ENCODE measurements around the gene ZPBP.

Gene ZPBP

DNA sequence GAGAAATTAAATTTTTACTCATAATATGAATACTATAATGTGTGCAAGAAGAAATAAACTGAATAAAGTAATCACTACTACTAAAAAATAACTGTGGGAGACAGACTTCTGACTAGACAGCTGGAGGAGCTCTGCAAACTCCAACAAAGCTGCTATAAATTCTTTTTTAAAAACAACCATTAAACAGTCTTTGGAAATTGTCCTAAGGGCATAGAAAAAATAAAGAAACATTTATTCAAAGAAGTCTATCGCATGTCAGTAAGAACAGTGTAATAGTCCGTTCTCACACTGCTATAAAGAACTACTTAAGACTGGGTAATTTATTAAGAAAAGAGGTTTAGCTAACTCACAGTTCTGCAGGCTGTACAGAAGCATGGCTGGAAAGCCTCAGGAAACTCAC, 56.0 kb downstream of the ZPBP start:
- no peak for DNase-seq

DNA sequence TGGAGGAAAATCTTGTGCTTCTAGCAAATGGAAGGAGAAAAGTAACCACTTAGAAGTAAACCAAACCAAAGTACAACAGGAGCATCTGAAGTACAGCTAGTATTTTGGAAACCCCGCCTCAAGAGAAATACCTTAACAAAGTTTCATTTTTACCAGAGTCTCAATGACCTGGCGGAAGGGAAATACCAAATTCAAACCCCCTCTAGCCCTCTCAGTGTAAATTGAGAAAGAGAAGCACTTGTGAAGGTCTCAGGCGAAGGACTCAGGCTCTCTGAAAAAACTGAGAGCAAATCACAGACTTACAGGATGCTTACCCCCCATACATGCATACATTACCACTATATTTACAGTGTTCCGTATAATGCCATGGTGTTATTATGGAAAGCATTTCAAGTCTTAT, 70.1 kb downstream of the ZPBP start:
- DNase-seq, result no peak

DNA sequence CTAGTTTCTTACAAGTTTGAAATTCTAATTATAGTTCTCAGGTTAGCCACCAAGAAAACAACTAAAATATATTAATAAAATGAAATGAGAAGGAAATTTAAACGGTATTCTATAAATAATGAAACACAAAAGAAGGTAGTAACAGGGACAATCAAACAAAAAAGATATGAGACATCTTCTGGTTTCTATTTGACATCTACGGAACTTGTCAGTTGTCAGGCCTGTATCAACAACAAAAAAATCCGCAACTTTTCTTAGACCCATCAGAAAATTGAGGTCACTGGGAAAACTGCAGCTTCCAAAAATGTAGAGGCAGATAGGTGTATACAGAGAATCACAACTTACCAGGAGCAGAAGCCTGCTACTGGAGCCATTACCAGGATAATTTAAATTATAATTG, 70.6 kb downstream of the ZPBP start:
- no peak for DNase-seq

DNA sequence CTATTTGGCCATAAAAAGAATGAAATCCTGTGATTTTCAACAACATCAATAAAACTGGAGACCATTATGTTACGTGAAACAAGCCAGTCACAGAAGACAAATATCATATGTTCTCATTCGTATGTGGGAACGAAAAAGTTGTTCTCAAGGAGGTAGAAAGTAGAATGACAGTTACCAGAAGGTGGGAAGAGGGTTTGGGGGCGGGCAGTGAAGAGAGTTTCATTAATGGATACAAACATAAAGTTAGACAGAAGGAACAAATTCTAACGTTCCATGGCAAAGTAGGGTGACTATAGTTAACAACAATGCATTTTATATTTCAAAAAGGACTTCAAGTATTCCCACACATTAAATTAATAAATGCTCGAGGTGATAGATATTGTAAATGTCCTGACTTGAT, 97.4 kb downstream of the ZPBP start:
- DNase-seq, result no peak

DNA sequence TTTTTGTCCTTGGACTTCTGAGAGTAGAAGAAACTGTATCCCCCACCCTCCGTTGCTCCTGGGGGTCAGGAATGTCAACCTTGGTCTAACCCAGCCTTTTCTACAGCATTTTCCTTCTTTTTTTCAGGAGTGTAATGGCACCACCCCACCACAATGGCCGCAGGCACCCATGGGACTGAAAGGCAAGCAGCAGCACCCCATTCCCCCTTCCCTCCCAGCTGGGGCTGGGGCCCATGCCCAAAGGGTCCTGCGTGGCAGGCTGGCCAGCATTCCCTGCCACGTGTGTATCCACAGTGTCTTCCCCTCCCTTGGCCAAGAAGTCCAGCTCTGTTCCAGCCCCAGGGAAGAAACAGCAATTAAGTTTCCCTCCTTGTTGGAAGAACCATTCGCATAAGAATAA, 106.9 kb downstream of the ZPBP start:
- DNase-seq, result no peak

DNA sequence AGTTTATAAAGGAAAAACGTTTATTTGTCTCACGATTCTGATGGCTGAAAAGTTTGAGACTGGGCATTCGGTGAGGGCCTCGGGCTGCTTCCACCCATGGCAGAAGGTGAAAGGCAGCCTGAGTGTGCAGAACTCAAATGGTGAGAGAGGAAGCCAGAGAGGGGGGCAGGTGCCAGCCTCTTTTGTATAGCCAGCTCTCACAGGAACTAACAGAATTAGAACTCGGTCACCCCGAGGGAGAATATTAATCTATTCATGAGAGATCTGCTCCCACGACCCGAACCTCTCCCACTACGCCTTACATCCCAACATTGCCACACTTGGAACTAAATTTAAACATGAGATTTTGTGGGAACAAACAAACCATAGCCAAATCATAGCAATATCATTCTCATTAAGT, 112.6 kb downstream of the ZPBP start:
- DNase-seq, result no peak

DNA sequence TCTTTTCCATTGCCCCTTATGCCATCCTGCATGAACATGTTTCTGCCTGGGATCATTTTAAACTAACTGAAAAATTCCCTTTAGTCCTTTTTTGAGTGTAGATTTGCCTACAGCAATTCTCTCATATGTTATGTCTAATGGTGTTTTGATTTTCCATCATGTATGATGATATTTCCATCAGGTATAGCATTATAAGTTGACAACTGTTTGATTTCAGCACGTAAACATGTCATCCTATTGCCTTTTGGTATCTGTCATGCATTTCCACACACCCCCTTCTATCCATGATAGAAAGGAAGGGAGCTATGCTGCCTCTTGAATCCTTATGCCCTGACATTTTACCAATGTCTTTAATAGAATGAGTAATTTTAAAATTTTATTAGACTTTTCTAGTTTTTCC, 116.8 kb downstream of the ZPBP start:
- no peak for DNase-seq

DNA sequence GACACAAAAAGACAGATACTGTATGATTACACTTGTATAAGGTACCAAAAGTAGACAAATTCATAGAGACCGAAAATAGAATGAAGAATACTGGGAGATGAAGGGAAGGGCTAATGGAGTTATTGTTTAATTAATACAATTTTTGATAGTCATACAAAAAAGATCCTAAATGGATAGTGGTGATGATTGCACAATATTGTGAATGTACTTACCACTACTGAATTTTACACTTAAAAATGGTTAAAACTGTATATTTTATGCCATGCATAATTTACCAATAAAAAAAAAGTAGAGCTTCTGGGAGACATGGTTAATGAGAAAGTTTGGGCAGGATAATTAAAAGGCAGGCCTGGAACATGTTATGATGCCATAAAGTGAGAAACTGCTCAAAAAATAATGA, 119.0 kb downstream of the ZPBP start:
- no peak for DNase-seq

DNA sequence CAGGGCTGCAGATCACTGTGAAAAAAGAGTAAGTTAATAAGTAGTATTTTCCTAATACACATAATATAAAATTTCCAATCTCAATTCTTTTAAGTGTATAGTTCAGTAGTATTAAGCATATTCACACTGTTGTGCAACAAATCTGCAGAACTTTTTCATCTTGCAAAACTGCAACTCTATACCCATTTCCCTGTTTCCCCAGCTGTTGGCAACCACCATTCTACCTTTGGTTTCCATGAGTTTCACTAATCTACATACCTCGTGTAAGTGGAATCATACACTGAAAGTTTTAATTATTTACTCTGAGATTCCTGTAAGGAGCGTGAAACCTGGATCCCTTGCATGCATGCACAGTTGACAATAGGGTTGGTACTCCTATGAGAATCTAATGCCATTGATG, 155.4 kb downstream of the ZPBP start:
- no peak for DNase-seq

DNA sequence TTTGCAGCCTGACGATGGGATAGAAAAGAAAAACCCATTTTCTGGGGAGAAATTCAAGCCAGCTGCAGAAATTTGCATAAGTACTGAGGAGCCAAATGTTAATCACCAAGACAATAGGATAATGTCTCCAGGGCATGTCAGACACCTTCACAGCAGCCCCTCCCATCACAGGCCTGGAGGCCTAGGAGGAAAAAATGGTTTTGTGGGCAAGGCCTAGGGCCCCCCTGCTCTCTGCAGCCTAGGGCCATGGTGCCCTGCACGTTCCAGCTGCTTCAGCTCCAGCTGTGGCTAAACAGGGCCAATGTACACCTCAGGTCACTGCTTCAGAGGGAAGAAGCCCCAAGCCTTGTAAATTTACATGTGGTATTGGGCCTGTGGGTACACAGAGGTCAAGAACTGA, 161.4 kb downstream of the ZPBP start:
- DNase-seq, result no peak

DNA sequence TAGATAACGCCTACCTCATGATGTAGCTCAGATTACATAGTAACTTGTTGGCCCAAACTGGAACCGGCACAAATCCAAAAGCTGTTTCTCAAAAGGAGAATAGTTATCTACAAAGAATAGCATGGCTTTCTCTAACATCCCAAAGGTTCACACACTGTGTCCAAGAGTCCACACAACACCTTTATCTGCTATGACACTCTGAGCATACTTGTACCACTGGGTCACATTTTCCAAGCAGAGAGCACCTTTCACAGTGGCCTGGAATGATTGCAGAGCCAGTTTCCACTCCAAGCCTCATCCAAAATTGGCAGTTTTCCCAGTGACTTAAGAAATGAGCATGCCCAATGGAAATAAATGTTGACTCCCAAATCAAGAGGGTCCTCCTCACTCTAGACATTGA, 164.3 kb downstream of the ZPBP start:
- no peak for DNase-seq

DNA sequence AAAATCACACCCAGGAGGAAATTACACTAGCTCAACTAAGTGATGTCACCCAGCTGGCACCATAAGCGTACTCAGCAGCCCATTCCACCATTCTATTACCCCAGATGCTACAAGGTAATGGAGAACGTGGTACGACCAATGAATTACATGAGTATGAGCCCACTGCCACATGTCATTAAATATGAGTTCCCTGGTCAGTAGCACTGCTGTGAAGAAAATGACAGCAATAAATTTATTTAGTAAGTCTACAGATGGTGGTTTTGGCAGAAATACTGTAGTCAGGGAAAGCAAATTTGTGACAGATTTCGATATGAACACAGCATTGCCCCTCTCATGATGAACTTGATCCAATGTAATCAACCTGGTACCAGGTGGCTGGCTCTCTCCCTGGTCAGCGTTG, 165.4 kb downstream of the ZPBP start:
- DNase-seq, result no peak

DNA sequence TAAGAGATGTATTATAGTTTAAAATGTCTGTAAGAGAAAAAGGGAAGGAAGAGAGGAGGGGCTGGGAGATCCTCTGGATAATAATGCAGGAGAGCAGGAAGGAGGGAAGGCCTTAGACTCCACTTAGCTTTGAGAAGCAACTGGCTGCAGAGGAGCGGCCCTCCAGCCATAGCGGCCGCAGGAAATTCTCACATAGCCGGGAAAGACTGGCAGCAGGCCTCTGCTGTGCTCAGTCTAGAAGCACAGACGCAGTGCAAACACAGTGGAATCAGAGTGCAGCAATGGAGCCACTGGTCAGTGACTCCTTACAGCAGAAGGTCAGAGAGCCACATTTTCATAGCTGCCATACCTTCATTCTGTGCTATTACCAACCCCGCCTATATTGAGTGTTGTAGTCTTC, 166.3 kb downstream of the ZPBP start:
- no peak for DNase-seq

DNA sequence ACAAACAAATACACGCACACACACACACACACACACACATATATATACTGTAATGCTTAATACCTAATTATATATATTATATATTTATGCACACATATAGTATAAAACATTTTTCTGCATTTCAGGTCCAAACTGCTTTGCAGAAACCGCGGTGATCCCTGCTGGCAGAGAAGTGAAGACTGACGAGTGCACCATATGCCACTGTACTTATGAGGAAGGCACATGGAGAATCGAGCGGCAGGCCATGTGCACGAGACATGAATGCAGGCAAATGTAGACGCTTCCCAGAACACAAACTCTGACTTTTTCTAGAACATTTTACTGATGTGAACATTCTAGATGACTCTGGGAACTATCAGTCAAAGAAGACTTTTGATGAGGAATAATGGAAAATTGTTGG, 181.1 kb downstream of the ZPBP start:
- DNase-seq, result no peak

DNA sequence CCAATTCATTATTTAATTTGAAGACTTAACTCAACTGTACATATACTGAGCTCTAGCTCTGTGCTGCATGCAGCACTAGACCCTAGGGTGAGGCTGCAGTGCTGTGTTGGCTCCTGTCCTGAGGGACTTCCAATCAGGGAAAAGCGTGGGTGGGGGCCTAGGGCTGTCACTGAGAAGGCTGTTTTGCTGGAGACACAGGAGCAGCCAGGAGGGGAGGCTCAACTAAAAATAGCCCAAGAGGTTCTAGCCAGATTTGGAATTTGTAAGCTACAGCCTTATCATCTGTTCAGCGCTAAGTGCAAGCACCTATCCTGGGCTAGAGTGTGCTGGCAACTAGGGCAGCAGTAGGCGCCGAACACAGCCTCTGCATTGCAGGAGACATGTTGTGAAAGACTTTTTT, 198.5 kb downstream of the ZPBP start:
- DNase-seq, result no peak

DNA sequence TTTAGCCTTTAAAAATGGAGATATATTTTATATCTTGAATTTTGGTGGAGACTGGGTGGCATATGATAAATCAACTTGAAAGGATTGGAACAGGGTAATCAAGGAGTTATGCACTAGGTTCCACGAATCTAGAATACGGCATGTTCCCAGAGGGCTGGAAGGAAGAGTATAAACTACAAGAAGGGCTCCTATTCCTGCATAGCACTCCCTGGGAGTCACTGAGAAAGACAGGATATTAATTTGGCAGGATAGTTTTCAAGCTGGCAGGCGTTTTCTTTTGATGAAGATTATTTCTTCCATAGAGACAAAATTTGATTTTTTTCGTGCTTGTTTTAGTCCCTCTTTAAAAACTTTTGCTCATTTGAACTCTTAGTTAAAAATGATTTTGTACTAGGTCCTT, 199.9 kb downstream of the ZPBP start:
- DNase-seq, result no peak

DNA sequence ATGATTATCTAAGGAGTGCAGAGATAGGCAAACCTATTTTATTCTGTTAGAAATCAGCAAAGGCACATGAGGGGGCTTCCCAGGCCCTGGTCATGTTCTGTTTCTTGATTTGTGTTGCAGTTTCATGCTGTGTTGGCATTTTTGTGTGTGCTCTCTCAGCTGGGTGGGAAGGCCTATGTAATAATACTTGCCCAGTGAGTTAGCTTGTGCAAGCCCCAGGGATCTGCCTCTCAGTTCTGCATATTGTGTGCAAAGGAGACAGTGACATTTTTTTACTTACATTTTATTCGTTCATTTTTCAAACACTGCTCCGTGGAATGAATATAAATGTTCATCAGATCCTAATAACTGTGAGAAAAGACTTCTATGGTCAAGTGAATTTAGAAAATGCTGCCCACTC, 200.6 kb downstream of the ZPBP start:
- DNase-seq, result no peak

All from inflammatory macrophage treated with lipopolysaccharide for 4 hours (primary cell).